Endothelial cell of umbilical vein (primary cell): ENCODE measurements around the gene ARSD.

Experiments used
- POLR2A ChIP-seq: IDR thresholded peaks from 2 replicates; pipeline ENCODE4 v1.6.1; 2012; ENCODE audit warnings: low read depth, mild to moderate bottlenecking, control low read depth, low read length
- TF ChIP-seq, protein P1 (sequence below), 2 donors: IDR thresholded peaks; 1 replicate in 1 of 2; 2 replicates in 1 of 2; pipeline ENCODE4 v1.5.1; 2011; ENCODE audit warnings: low read length in 2 of 2, mild to moderate bottlenecking in 2 of 2, moderate library complexity in 2 of 2, control low read depth in 1 of 2, inconsistent platforms in 1 of 2, low read depth in 1 of 2; ENCODE audit not compliant: insufficient read depth in 1 of 2; ENCODE audit errors: extremely low read depth in 1 of 2

DNA sequence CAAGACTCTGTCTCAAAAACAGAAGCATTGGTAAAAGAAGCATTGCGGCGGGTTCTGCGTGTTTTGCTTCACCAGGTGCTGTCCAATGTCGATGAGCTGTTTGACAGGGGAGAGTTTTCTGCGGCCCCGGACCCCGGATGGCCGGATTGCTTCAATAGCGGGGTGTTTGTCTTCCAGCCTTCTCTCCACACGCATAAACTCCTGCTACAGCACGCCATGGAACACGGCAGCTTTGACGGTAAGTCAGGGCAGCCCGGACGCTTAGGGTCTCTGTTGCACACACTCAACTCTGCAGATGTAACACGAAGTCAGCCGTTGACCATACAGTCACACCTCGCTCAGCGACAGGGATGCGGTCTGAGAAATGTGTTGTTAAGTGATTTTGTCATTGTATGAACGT lies 74.2 kb downstream of the ARSD start:
- TF ChIP-seq POLR2A = no peak
- TF ChIP-seq, protein P1, sequence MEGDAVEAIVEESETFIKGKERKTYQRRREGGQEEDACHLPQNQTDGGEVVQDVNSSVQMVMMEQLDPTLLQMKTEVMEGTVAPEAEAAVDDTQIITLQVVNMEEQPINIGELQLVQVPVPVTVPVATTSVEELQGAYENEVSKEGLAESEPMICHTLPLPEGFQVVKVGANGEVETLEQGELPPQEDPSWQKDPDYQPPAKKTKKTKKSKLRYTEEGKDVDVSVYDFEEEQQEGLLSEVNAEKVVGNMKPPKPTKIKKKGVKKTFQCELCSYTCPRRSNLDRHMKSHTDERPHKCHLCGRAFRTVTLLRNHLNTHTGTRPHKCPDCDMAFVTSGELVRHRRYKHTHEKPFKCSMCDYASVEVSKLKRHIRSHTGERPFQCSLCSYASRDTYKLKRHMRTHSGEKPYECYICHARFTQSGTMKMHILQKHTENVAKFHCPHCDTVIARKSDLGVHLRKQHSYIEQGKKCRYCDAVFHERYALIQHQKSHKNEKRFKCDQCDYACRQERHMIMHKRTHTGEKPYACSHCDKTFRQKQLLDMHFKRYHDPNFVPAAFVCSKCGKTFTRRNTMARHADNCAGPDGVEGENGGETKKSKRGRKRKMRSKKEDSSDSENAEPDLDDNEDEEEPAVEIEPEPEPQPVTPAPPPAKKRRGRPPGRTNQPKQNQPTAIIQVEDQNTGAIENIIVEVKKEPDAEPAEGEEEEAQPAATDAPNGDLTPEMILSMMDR (IDR thresholded peaks at IDR 0.05; ENCODE audit: extremely low read depth in 1 of 2, insufficient read depth in 1 of 2, low read depth in 1 of 2, low read length in 2 of 2) = no peak
